Measurements from ENCODE around the gene OR9K2. TPM values are rescaled to one million over a fixed set of nuclear protein-coding genes. Genes with fewer than 3 reads are reported as not detected.

OR9K2 gene
- total RNA-seq, 1 donor from 2014 or later, result not detected

Other genes starting within 250 kb of the OR9K2 start
- gene TESPA1, start 141.6 kb upstream of the OR9K2 start, total RNA-seq, result not detected in 2 replicates
- not detected in 2 replicates for gene NEUROD4, start 106.4 kb upstream of the OR9K2 start, total RNA-seq
- gene OR10A7, start 94.6 kb downstream of the OR9K2 start, total RNA-seq, result not detected in 2 replicates
- gene OR6C74, start 118.2 kb downstream of the OR9K2 start, total RNA-seq, result not detected in 2 replicates
- gene OR6C6, start 170.2 kb downstream of the OR9K2 start, total RNA-seq, result not detected in 2 replicates
- not detected in 2 replicates for gene OR6C1, start 187.9 kb downstream of the OR9K2 start, total RNA-seq
- gene OR6C3, start 204.3 kb downstream of the OR9K2 start, total RNA-seq, result not detected in 2 replicates
- not detected in 2 replicates for gene OR6C75, start 236.6 kb downstream of the OR9K2 start, total RNA-seq